GM21515 (cell line): Measurements from ENCODE around the gene PLPPR1.
"Not testable (repeated sequence)": the region's sequence is repeated elsewhere in the genome, so short reads cannot be mapped to it uniquely, and the experiment has no call there.

Experiments
- ATAC-seq: cut with Tn5 transposase; IDR thresholded peaks from one replicate; pipeline ENCODE4 v1.9.1; 2021; ENCODE audit not compliant: unreplicated experiment

Gene PLPPR1

DNA sequence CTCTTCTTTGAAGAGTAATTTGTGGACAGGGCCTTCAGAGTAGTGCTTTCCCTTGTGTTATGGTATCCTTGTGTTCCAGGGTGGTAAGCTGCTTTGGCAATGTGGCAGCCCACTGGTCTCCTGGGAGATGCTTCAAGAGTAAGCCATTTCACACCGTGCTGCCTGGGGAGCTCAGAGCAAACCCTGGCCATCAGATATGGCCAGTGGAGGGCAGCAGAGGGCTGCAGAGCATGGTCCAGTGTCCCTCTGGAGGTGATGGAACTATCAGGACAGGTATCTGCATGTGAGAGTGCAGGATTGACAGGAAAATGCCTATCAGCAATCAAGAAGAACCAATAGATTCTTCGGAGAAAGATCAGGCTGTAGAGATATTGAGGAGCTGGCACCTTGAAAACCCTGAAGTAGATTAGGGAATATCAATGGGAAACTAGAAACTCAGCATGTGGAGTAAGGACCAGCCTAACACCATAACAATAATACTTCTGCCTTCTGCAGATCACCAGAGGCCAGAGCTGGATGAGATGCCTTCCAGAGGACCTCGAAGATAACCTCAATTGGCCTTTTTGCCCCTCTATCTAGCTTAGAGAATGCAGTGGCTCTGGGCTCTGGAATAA, 90.8 kb downstream of the PLPPR1 start:
- ATAC-seq: peak; percentile 84

DNA sequence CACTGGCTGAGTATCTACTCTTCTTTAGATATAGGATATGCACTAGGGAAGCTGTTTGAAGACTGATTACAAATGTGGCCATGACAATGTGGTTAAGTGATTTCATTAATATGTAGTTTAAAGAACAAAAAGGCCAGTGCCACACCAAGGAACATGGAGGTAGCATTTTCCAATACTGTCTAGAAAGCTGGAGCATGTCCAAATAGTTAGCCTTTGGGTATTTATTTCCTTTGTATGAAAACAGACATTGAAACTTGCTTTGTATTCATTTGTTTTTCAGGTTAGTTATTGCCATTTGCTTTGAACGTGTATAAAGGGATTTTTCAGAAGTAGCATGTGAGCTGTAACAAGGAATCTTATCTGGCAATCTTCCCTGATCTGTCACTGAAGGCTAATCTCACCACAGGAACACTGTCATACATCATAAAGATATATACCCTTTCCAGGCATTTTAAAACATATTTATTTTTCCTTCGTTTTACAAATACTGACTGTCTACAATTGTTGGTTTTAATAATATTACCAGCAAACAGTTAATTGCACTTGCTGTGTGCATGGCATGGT, 93.4 kb downstream of the PLPPR1 start:
- no peak for ATAC-seq

DNA sequence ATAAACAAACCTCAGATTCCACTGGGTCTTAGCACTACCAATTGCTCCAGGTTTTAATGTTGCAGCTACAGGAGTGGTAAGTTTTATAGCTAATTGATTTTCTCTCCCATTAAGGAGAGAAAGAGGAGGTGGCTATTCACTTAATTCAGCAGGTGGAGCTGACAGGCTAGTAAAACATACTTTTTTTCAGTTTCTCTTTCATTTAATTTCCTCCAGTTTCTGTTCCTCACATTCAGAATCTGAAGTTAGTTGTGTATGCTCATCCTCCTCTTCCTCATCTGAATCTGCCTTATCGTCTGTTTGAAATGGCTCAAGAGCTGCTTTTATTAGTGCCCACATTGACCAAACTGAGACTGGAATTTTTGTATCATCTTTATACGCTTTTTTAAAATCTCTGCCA, 98.0 kb downstream of the PLPPR1 start:
- peak; percentile 93 for ATAC-seq

GRCh38 chr9:101127369-101127768, 98.8 kb downstream of the PLPPR1 start:
- ATAC-seq: not testable (repeated sequence)

GRCh38 chr9:101128623-101129022, 100.1 kb downstream of the PLPPR1 start:
- no peak for ATAC-seq

GRCh38 chr9:101130054-101130453, 101.5 kb downstream of the PLPPR1 start:
- no peak for ATAC-seq

DNA sequence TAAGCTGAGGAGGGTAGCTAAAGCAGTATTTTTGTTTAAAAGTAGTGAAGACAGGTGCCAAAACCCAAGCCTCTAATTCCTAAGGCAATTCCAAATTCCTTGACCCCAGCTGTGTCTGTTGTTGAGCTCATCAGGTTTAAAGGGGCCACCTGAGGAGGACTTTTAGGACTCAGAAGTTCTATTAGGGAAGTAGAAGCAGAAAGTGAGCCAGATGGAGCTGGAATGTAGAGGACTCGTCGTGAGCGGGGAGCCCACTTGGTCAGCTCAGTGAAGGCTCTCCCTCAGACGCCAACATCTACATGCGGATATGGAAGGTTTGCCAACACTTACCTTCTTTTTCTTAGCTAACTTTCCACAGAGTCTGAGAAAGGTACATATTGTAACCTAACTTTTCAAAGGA, 102.8 kb downstream of the PLPPR1 start:
- no peak for ATAC-seq

- ATAC-seq: no peak
Measured at GRCh38 chr9:101132801-101133200, 104.3 kb downstream of the PLPPR1 start.

GRCh38 chr9:101138509-101138908, 110.0 kb downstream of the PLPPR1 start:
- no peak for ATAC-seq

GRCh38 chr9:101139082-101139481, 110.6 kb downstream of the PLPPR1 start:
- no peak for ATAC-seq

DNA sequence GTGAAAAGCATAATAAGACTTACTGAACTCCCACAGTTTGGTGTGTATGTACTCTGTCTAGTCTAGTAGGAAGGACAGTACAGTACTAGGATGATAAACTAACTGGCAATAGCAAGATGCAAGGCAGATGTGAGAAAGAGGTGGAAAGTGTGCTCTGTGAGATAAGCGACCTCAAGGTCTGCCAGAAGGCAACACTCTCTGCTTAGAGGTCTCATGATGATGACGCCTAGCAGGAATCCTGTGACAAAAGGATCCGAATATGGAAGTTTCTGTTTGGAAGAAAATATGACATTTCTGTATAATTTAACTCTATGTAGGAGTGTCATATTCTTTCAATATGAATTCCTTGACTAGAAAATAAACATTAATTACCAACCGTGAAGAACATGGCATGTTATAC, 112.2 kb downstream of the PLPPR1 start:
- no peak for ATAC-seq

GRCh38 chr9:101146508-101146907, 118.0 kb downstream of the PLPPR1 start:
- ATAC-seq: no peak

DNA sequence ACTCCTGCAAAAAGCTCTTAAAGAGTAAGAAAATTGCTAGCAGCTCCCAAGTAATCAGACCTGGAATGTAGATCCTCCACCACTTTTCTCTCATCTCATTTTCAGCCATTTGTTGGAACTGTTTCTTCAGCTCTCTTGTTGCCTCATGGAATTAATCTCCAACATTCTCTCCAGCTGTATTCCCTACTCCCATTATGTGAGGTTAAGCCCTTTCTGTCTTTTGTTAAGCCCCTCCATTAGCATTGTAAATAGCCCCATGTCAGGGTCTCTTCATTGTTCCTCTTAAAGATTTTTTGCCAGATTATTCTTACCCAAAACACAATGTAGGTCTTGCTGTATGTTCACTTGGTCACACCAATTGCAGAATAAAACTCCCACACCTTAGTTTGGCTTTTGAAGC, 119.8 kb downstream of the PLPPR1 start:
- ATAC-seq: no peak

DNA sequence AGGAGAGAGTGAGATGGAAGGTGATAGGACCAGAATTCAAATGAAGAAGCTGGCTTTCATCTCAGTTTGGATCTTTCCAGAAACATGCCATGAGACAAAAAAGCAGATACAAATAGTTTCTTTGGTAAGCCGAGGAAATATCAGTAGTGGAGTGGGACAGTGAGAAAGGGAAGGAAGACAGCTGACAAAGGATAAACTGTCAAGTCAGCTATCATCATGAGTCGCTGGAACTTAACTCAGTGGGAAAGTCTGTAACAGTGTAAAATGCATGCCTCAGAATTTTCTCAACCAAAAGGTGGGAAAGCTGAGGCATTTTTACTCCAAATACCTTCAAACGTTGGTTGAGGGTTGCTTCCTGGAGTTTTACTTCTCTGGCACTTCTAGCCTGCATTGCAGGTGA, 129.8 kb downstream of the PLPPR1 start:
- no peak for ATAC-seq

- no peak for ATAC-seq
Measured at GRCh38 chr9:101162231-101162630, 133.7 kb downstream of the PLPPR1 start.

- no peak for ATAC-seq
Measured at GRCh38 chr9:101165131-101165530, 136.6 kb downstream of the PLPPR1 start.

- ATAC-seq: no peak
Measured at GRCh38 chr9:101167490-101168134, 139.1 kb downstream of the PLPPR1 start.

- no peak for ATAC-seq
Measured at GRCh38 chr9:101172616-101173015, 144.1 kb downstream of the PLPPR1 start.

- no peak for ATAC-seq
Measured at GRCh38 chr9:101173907-101174306, 145.4 kb downstream of the PLPPR1 start.

DNA sequence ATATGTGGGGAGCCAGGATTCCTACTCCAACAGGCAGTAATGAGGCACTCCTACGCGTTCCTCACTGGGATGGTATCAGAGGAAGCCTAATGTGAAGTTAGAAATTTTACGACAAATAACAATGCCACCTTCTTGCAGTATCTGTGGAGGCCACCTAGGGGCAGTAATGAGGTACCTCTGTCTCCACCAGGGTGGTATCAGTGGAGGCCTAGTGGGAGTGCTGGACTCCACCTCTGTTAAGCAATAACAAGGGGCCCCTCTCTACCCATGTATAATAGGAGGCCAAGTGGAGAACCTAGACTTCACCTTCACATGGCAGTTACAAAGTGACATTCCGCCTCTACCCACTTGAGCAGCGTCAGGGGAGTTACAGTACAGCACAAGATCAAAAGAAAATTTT, 147.9 kb downstream of the PLPPR1 start:
- ATAC-seq: no peak

GRCh38 chr9:101184813-101185278, 156.3 kb downstream of the PLPPR1 start:
- no peak for ATAC-seq

DNA sequence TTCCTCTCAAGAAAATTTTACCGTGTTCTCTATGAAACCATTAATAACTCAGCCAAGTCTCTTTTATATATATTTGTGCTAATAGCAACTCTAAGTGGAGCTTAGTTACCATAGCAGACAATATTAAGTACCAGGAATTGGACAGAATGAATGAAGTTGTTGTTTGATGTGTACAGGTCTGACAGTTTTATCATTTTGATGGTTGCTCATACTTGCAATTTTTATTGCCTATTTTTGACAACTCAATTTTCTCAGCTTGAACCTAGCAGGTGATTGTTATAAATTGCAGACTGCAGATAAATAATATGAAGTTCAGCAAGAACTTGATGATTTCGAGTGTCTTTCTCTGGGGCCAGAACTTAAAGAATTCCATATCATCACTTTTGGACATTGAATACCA, 163.2 kb downstream of the PLPPR1 start:
- ATAC-seq: no peak

DNA sequence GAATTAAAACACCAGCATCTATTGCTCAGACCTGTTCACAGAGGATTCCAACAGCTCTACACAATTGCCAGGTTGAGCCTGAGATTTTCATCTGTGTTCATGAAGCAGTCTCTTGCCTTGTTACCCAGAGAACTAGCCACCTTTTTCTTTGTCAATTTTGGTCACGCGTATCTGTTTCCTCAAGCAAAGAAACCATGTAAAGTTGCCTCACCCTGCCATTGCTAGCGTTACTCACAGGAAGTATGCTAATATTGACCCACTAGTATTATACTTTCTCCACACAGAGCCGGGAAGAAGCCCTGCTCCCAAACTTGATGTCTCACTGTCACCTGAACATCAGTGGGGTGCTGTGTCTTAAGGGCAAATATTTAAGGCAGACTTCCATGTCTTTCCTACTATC, 168.5 kb downstream of the PLPPR1 start:
- no peak for ATAC-seq
